GM19463 (cell line): ENCODE results near the gene AIFM2.
A peak's percentile ranks its signal among the peaks of the same experiment; 100 is the strongest.
"Not testable (repeated sequence)": the region's sequence is repeated elsewhere in the genome, so short reads cannot be mapped to it uniquely, and the experiment has no call there.

Experiments used
- ATAC-seq: cut with Tn5 transposase; IDR thresholded peaks from one replicate; pipeline ENCODE4 v1.9.1; 2021; ENCODE audit warnings: mild to moderate bottlenecking, moderate library complexity; ENCODE audit not compliant: unreplicated experiment

AIFM2 gene

GRCh38 chr10:70123817-70124216 lies 8.8 kb downstream of the AIFM2 start:
- no peak for ATAC-seq

GRCh38 chr10:70123166-70123565 lies 9.5 kb downstream of the AIFM2 start:
- ATAC-seq: not testable (repeated sequence)

GRCh38 chr10:70122742-70123141 lies 9.9 kb downstream of the AIFM2 start:
- no peak for ATAC-seq

- no peak for ATAC-seq
Measured at GRCh38 chr10:70121281-70121949, 11.2 kb downstream of the AIFM2 start.

- ATAC-seq: no peak
Measured at GRCh38 chr10:70120417-70120816, 12.2 kb downstream of the AIFM2 start.

- no peak for ATAC-seq
Measured at GRCh38 chr10:70119623-70120022, 13.0 kb downstream of the AIFM2 start.

- no peak for ATAC-seq
Measured at GRCh38 chr10:70119197-70119596, 13.4 kb downstream of the AIFM2 start.

GRCh38 chr10:70118196-70118595 lies 14.4 kb downstream of the AIFM2 start:
- ATAC-seq: no peak

- no peak for ATAC-seq
Measured at GRCh38 chr10:70117646-70118045, 15.0 kb downstream of the AIFM2 start.

- peak; percentile 53 for ATAC-seq
Measured at GRCh38 chr10:70115948-70116682, 16.5 kb downstream of the AIFM2 start.

GRCh38 chr10:70114902-70115301 lies 17.7 kb downstream of the AIFM2 start:
- no peak for ATAC-seq

- no peak for ATAC-seq
Measured at GRCh38 chr10:70112071-70112470, 20.6 kb downstream of the AIFM2 start.

GRCh38 chr10:70111496-70111895 lies 21.1 kb downstream of the AIFM2 start:
- no peak for ATAC-seq

- no peak for ATAC-seq
Measured at GRCh38 chr10:70109064-70109729, 23.4 kb downstream of the AIFM2 start.

- no peak for ATAC-seq
Measured at GRCh38 chr10:70106958-70107791, 25.4 kb downstream of the AIFM2 start.

GRCh38 chr10:70101668-70102067 lies 31.0 kb downstream of the AIFM2 start:
- ATAC-seq: no peak

- not testable (repeated sequence) for ATAC-seq
Measured at GRCh38 chr10:70101068-70101562, 31.5 kb downstream of the AIFM2 start.

- ATAC-seq: no peak
Measured at GRCh38 chr10:70098271-70098670, 34.4 kb downstream of the AIFM2 start.

- ATAC-seq: no peak
Measured at GRCh38 chr10:70097459-70097858, 35.2 kb downstream of the AIFM2 start.

GRCh38 chr10:70096705-70097420 lies 35.8 kb downstream of the AIFM2 start:
- no peak for ATAC-seq
